Ovary (tissue), 9 donors: Measurements from ENCODE around the gene RPP30. TPM values are rescaled to one million over a fixed set of nuclear protein-coding genes. Genes with fewer than 3 reads are reported as not detected.

Experiments
- DNase-seq, 5 donors: peaks; one replicate each; pipeline ENCODE4 v3.0.0-alpha.2; 2019 to 2020
- H3K27ac ChIP-seq, 2 donors: fragments of 200-600 bp; one replicate each; pipeline versions ENCODE4 v1.5.1 to v1.8.0; 2019 to 2022
- H3K27me3 ChIP-seq: fragments of 200-600 bp; one replicate; pipeline ENCODE4 v1.8.0; 2022
- H3K36me3 ChIP-seq: fragments of 200-600 bp; sonication (generic); one replicate; pipeline ENCODE4 v1.5.1; 2019
- H3K4me1 ChIP-seq: one replicate; pipeline ENCODE4 v1.8.1; 2013; ENCODE audit warnings: mild to moderate bottlenecking, moderate library complexity; ENCODE audit not compliant: insufficient read depth
- H3K4me3 ChIP-seq: fragments of 200-600 bp; sonication (generic); one replicate; pipeline ENCODE4 v1.5.1; 2017
- H3K9me3 ChIP-seq, 2 donors: fragments of 200-600 bp in 1 of 2; sonication (generic) in 1 of 2; one replicate each; pipeline versions ENCODE4 v1.5.1 to v1.8.1; 2013 to 2019; ENCODE audit warnings: mild to moderate bottlenecking in 1 of 2, moderate library complexity in 1 of 2
- CTCF ChIP-seq, 3 donors: fragments of 450-650 bp in 2 of 3; fragments of 200-600 bp in 1 of 3; IDR thresholded peaks; one replicate each; pipeline versions ENCODE4 v1.5.1 to v1.8.0; 2016 to 2022; ENCODE audit warnings: antibody characterized with exemption in 3 of 3, mild to moderate bottlenecking in 1 of 3
- EP300 ChIP-seq: sonication (generic); formaldehyde crosslinking; IDR thresholded peaks from one replicate; pipeline ENCODE4 v1.6.1; 2017; ENCODE audit warnings: antibody characterized with exemption
- POLR2A ChIP-seq: fragments of 450-650 bp; IDR thresholded peaks from one replicate; pipeline ENCODE4 v1.6.1; 2017; ENCODE audit warnings: antibody characterized with exemption, mild to moderate bottlenecking, moderate library complexity
- whole genome bisulfite sequencing, 3 donors: extraction: QIAGEN DNeasy Blood & Tissue Kit in 1 of 3; methylation state at CpG; one replicate each; pipeline versions ENCODE4 v1.1.5 to v1.1.7; 2013 to 2017; 5-methylcytosine and 5-hydroxymethylcytosine counted together
- intact Hi-C, 4 donors: fragments of 100-400 bp; cut with DNase I; formaldehyde crosslinking; loops; one replicate each; pipeline versions ENCODE4 v1.11.0 to v1.15.1; 2022 to 2023
- polyA plus RNA-seq, 2 donors: library from polyadenylated mRNA; stranded (reverse); fragments of 200-250 nt in 1 of 2; fragments of 350-450 nt in 1 of 2; fragmentation: Illumina TruSeq in 1 of 2; extraction: RNeasy Lipid Tissue Mini Kit (QIAGEN cat#74804) in 1 of 2; gene quantifications; one replicate each; pipeline ENCODE4 v1.2.3, GENCODE V29; 2013 to 2014
- total RNA-seq, 7 donors: library from RNA; depleted of rRNA in 2 of 7; stranded (reverse); fragments of >200 nt in 2 of 7; fragmentation: NEBNext Ultra II Directional in 3 of 7; extraction: Animal tissue kit (Norgen Biotek cat#: 25700) in 3 of 7; gene quantifications; one replicate each; pipeline versions ENCODE4 v1.1.0 to v1.2.4, GENCODE V29; 2016 to 2023
- donor health status: DM: no; HTN: no; CAD: no; lungs with moderate emphysema.
- donor health status: DM: no; HTN: no; CAD: no.
- donor health status: Bipolar disorder and iron deficiency.
- donor health status: DM: yes; HTN: yes; CAD: no.
- donor health status: DM: no; HTN: no; CAD: no.
- donor health status: DM: yes; HTN: yes; CAD: no.

Gene RPP30
- total and polyA plus RNA-seq, 9 donors: 20.9 to 35.1 (median 28.6) TPM

- Histone ChIP-seq H3K4me3 (no peak overlapping the region), H3K27ac (no peak overlapping the region), H3K4me1 (peaks cover 10% of the 10 kb centered on the region), H3K36me3 (no peaks in the 10 kb centered on the region), H3K27me3 (no peaks in the 10 kb centered on the region), H3K9me3 (no peaks in the 10 kb centered on the region)
- intact Hi-C loops: no loop called here
- 65 to 80% (median 67%) methylated on average over 5 of the region's 5 CpGs for WGBS, 3 donors
- TF ChIP-seq CTCF (IDR thresholded peaks at IDR 0.05) (no peak), EP300 (no peak), POLR2A (no peak)
- no peak for DNase-seq
Measured at GRCh38 chr10:90929179-90929578, 57.4 kb downstream of the RPP30 start.

GRCh38 chr10:90930070-90930837 is 58.5 kb downstream of the RPP30 start:
- Histone ChIP-seq H3K9me3 (no peaks in the 10 kb centered on the region), H3K27me3 (no peaks in the 10 kb centered on the region), H3K36me3 (no peaks in the 10 kb centered on the region), H3K27ac (peak overlapping the region in 1 of 2 donors; percentile 63), H3K4me1 (peaks cover 10% of the 10 kb centered on the region), H3K4me3 (no peak overlapping the region)
- WGBS, 3 donors: 12 to 19% (median 18%) methylated on average over 5 of the region's 5 CpGs
- TF ChIP-seq CTCF (IDR thresholded peaks at IDR 0.05) (no peak), POLR2A (no peak), EP300 (no peak)
- peak in 2 of 5 donors; percentile 19 to 40 for DNase-seq
- intact Hi-C loops: no loop called here

- TF ChIP-seq EP300: no peak
- TF ChIP-seq POLR2A: no peak
- no peak for TF ChIP-seq CTCF (IDR thresholded peaks at IDR 0.05)
- Histone ChIP-seq H3K36me3 (no peaks in the 10 kb centered on the region), H3K4me1 (peaks cover 10% of the 10 kb centered on the region), H3K27ac (peak overlapping the region in 1 of 2 donors; percentile 63), H3K27me3 (no peaks in the 10 kb centered on the region), H3K4me3 (no peak overlapping the region), H3K9me3 (no peaks in the 10 kb centered on the region)
- intact Hi-C loops: no loop called here
- peak in 2 of 5 donors; percentile 14 to 49 for DNase-seq
- 19 to 37% (median 27%) methylated on average over 6 of the region's 6 CpGs for WGBS, 3 donors
Measured at GRCh38 chr10:90930971-90931871, 59.4 kb downstream of the RPP30 start.

- WGBS, 3 donors: 75 to 83% (median 76%) methylated on average over 5 of the region's 5 CpGs
- no peaks in the 10 kb centered on the region for H3K36me3 ChIP-seq
- no peaks in the 10 kb centered on the region for H3K9me3 ChIP-seq
- H3K4me3 ChIP-seq: no peak overlapping the region
- no peak overlapping the region for H3K27ac ChIP-seq
- no peaks in the 10 kb centered on the region for H3K27me3 ChIP-seq
- no peak for DNase-seq
- TF ChIP-seq CTCF (IDR thresholded peaks at IDR 0.05) (no peak), EP300 (no peak), POLR2A (no peak)
- peaks cover 7% of the 10 kb centered on the region for H3K4me1 ChIP-seq
- intact Hi-C loops: no loop called here
Measured at GRCh38 chr10:90935581-90936275, 64.0 kb downstream of the RPP30 start.
